WTC11 (cell line): ENCODE measurements around the gene KRT8. TPM values are rescaled to one million over a fixed set of nuclear protein-coding genes. Genes with fewer than 3 reads are reported as not detected.
A peak's percentile ranks its signal among the peaks of the same experiment; 100 is the strongest.

Source experiments
- ATAC-seq: fragments of 200-7000 bp; cut with Tn5 transposase; 2 replicates; pipeline ENCODE4 v1.10.0; 2021; ENCODE audit warnings: mild to moderate bottlenecking, moderate library complexity
- CTCF ChIA-PET: fragments of 300-600 bp; sonication (Branson Sonifier 250); formaldehyde crosslinking; loops from one replicate; lab custom pipeline; 2021; ENCODE audit warnings: antibody characterized with exemption; lab: Charles Lee
- POLR2A ChIA-PET: fragments of 350-600 bp; sonication (Branson Sonifier 250); formaldehyde crosslinking; loops from one replicate; lab custom pipeline; 2021; ENCODE audit warnings: antibody characterized with exemption; lab: Charles Lee
- DNase-seq: peaks from one replicate; pipeline ENCODE4 v3.0.0; 2021; ENCODE audit warnings: low spot score
- H3K27ac Mint-ChIP-seq: 2 replicates; pipeline ENCODE4 v1.8.0; 2021; ENCODE audit warnings: mixed read lengths
- H3K27me3 Mint-ChIP-seq: 2 replicates; pipeline ENCODE4 v1.8.0; 2021; ENCODE audit warnings: low read depth, mild to moderate bottlenecking, moderate library complexity, mixed read lengths
- H3K36me3 Mint-ChIP-seq: 2 replicates; pipeline ENCODE4 v1.8.0; 2021; ENCODE audit warnings: mixed read lengths
- H3K4me1 Mint-ChIP-seq: 2 replicates; pipeline ENCODE4 v1.8.0; 2022; ENCODE audit warnings: mixed read lengths
- H3K4me3 Mint-ChIP-seq: 2 replicates; pipeline ENCODE4 v1.8.0; 2021; ENCODE audit warnings: mild to moderate bottlenecking, moderate library complexity, mixed read lengths
- H3K9me3 Mint-ChIP-seq: 2 replicates; pipeline ENCODE4 v1.8.0; 2021; ENCODE audit warnings: mixed read lengths
- EMX1 ChIP-seq: fragments of 250-450 bp; sonication (Bioruptor Pico); IDR thresholded peaks from 2 replicates; pipeline ENCODE4 v1.8.0; 2021; ENCODE audit warnings: mild to moderate bottlenecking
- MXD4 ChIP-seq: fragments of 250-450 bp; sonication (Bioruptor Pico); IDR thresholded peaks from 2 replicates; pipeline ENCODE4 v1.8.0; 2021; ENCODE audit warnings: mild to moderate bottlenecking, moderate library complexity, borderline replicate concordance
- NFE2L1 ChIP-seq: sonication (generic); formaldehyde crosslinking; IDR thresholded peaks from 2 replicates; pipeline ENCODE4 v1.8.1; 2023; ENCODE audit warnings: missing genetic modification reagents
- NFYB ChIP-seq: sonication (generic); formaldehyde crosslinking; conservative IDR thresholded peaks from 2 replicates; pipeline ENCODE4 v1.8.0; 2022; ENCODE audit warnings: low read depth, missing genetic modification reagents
- SMAD3 ChIP-seq: sonication (generic); formaldehyde crosslinking; IDR thresholded peaks from 2 replicates; pipeline ENCODE4 v1.8.0; 2022; ENCODE audit warnings: missing genetic modification reagents, mild to moderate bottlenecking, borderline replicate concordance
- SP1 ChIP-seq: sonication (generic); formaldehyde crosslinking; conservative IDR thresholded peaks from 2 replicates; pipeline ENCODE4 v1.8.1; 2022; ENCODE audit warnings: missing genetic modification reagents
- TCF7 ChIP-seq: sonication (generic); formaldehyde crosslinking; IDR thresholded peaks from 2 replicates; pipeline ENCODE4 v1.8.0; 2022; ENCODE audit warnings: mild to moderate bottlenecking, low read depth, missing genetic modification reagents, moderate library complexity
- TEAD4 ChIP-seq: sonication (generic); formaldehyde crosslinking; IDR thresholded peaks from 2 replicates; pipeline ENCODE4 v1.8.0; 2022; ENCODE audit warnings: mild to moderate bottlenecking, missing genetic modification reagents
- ZBTB21 ChIP-seq: sonication (generic); formaldehyde crosslinking; IDR thresholded peaks from 2 replicates; pipeline ENCODE4 v1.8.1; 2023; ENCODE audit warnings: mild to moderate bottlenecking, missing genetic modification reagents, borderline replicate concordance
- ZNF121 ChIP-seq: sonication (generic); formaldehyde crosslinking; IDR thresholded peaks from 2 replicates; pipeline ENCODE4 v1.8.0; 2023; ENCODE audit warnings: missing genetic modification reagents
- ZNF219 ChIP-seq: sonication (generic); formaldehyde crosslinking; IDR thresholded peaks from 2 replicates; pipeline ENCODE4 v1.8.0; 2023; ENCODE audit warnings: missing genetic modification reagents, mild to moderate bottlenecking, borderline replicate concordance
- ZNF396 ChIP-seq: fragments of 250-450 bp; sonication (Bioruptor Pico); IDR thresholded peaks from 2 replicates; pipeline ENCODE4 v1.8.0; 2021; ENCODE audit warnings: mild to moderate bottlenecking, moderate library complexity, borderline replicate concordance
- total RNA-seq: library from RNA; stranded (reverse); gene quantifications from 3 replicates; pipeline ENCODE4 v1.2.3, GENCODE V29; 2021
- TF ChIP-seq, protein P1 (sequence below): fragments of 250-450 bp; sonication (Bioruptor Pico); IDR thresholded peaks from 2 replicates; pipeline ENCODE4 v1.9.0; 2021; ENCODE audit warnings: mild to moderate bottlenecking
- TF ChIP-seq, protein P2 (sequence below): sonication (generic); formaldehyde crosslinking; IDR thresholded peaks from 2 replicates; pipeline ENCODE4 v1.8.1; 2023; ENCODE audit warnings: mild to moderate bottlenecking, missing genetic modification reagents
- TF ChIP-seq, protein P3 (sequence below): sonication (generic); formaldehyde crosslinking; IDR thresholded peaks from 2 replicates; pipeline ENCODE4 v1.8.0; 2022; ENCODE audit warnings: mild to moderate bottlenecking, missing genetic modification reagents
- TF ChIP-seq, protein P4 (sequence below): sonication (generic); formaldehyde crosslinking; conservative IDR thresholded peaks from 2 replicates; pipeline ENCODE4 v1.8.1; 2022; ENCODE audit warnings: mild to moderate bottlenecking, missing genetic modification reagents
- TF ChIP-seq, protein P5 (sequence below): sonication (generic); formaldehyde crosslinking; conservative IDR thresholded peaks from 2 replicates; pipeline ENCODE4 v1.8.1; 2023; ENCODE audit warnings: mild to moderate bottlenecking, low read depth, missing genetic modification reagents, moderate library complexity
- TF ChIP-seq, protein P6 (sequence below): sonication (generic); formaldehyde crosslinking; IDR thresholded peaks from 2 replicates; pipeline ENCODE4 v1.8.1; 2022; ENCODE audit warnings: mild to moderate bottlenecking, moderate library complexity, missing genetic modification reagents
- TF ChIP-seq, protein P7 (sequence below): fragments of 250-450 bp; sonication (Bioruptor Pico); IDR thresholded peaks from 2 replicates; pipeline ENCODE4 v1.8.0; 2021; ENCODE audit warnings: mild to moderate bottlenecking

KRT8 gene
- total RNA-seq, 1 experiment from 2014 or later, result 477 TPM

DNA sequence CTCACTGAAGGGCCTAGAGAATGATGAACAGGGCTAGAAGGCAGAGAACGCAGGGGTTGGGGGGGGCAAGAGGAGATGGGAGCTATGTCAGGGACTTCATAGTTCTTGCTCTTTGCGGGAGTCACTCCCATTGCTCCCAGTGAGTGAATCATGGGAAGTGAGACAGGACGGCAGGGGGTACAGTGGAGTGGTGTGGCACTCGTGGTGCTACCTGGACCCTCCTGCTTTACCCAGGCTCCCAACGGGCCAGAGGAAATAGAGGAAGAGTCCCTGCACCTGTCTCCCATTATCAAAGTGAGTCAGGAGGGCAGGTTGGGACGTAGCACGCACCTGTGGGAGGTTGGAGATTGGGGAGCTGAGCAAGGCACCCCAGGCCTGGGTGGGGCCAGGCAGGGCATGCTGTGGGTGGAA, 1.3 kb upstream of the KRT8 start (continued):
- TF ChIP-seq, protein P1, sequence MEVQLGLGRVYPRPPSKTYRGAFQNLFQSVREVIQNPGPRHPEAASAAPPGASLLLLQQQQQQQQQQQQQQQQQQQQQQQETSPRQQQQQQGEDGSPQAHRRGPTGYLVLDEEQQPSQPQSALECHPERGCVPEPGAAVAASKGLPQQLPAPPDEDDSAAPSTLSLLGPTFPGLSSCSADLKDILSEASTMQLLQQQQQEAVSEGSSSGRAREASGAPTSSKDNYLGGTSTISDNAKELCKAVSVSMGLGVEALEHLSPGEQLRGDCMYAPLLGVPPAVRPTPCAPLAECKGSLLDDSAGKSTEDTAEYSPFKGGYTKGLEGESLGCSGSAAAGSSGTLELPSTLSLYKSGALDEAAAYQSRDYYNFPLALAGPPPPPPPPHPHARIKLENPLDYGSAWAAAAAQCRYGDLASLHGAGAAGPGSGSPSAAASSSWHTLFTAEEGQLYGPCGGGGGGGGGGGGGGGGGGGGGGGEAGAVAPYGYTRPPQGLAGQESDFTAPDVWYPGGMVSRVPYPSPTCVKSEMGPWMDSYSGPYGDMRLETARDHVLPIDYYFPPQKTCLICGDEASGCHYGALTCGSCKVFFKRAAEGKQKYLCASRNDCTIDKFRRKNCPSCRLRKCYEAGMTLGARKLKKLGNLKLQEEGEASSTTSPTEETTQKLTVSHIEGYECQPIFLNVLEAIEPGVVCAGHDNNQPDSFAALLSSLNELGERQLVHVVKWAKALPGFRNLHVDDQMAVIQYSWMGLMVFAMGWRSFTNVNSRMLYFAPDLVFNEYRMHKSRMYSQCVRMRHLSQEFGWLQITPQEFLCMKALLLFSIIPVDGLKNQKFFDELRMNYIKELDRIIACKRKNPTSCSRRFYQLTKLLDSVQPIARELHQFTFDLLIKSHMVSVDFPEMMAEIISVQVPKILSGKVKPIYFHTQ, result no peak
- no peak for TF ChIP-seq SP1 (CRISPR knock-in tag)
- TF ChIP-seq ZNF121, result no peak
- TF ChIP-seq, protein P2, sequence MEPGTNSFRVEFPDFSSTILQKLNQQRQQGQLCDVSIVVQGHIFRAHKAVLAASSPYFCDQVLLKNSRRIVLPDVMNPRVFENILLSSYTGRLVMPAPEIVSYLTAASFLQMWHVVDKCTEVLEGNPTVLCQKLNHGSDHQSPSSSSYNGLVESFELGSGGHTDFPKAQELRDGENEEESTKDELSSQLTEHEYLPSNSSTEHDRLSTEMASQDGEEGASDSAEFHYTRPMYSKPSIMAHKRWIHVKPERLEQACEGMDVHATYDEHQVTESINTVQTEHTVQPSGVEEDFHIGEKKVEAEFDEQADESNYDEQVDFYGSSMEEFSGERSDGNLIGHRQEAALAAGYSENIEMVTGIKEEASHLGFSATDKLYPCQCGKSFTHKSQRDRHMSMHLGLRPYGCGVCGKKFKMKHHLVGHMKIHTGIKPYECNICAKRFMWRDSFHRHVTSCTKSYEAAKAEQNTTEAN (CRISPR knock-in tag), result no peak
- TF ChIP-seq, all 79 proteins: peak for 0

DNA sequence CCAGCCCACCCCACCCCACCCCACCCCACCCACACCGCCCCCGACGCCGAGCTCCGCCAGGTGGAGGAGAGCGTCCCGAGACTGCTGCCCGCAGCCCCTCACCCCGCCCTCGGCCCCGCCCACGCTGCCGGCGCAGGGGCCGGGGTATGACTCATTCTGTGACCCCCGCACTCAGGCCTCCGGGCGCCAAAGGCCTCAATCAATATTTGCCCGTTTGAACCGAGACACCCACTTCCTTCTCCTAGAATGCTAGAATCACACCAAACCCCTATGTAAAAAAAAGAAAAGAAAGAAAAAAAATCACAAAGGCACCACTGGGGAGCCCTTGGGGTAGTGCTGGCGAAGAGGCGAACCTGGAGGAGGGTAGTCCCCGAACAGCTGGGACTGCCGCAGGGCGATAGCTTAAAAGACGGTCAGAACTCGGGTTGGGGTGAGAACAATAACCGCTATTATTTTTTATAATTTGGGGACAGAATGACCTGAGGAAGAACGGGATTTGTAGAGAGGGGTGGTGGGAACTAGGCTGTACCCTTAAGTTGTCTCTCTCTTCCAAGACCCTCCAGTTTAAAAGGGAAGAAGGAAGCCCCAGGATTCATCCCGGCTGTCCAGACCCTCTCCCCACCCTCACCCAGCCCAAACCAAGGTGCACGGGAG, 894 bp downstream of the KRT8 start:
- peak overlapping the region; percentile 93 for H3K27ac Mint-ChIP-seq
- H3K27me3 Mint-ChIP-seq, result no peaks in the 10 kb centered on the region
- ChIA-PET POLR2A (interaction anchor here (1.0 to 4.6 kb wide), 12 partner anchors 14 to 102 kb away, joined by 3 to 44 read pairs (median 4); partner anchors contain the start of genes EIF4B and KRT18), CTCF (interaction anchor here (0.6 to 6.2 kb wide), 17 partner anchors 9 to 576 kb away, joined by 3 to 75 read pairs (median 5); partner anchors contain the start of gene KRT18)
- ATAC-seq (peak; percentile 33), DNase-seq (peak; percentile 67)
- peaks cover 39% of the 10 kb centered on the region for H3K36me3 Mint-ChIP-seq
- H3K9me3 Mint-ChIP-seq, result no peaks in the 10 kb centered on the region
- H3K4me3 Mint-ChIP-seq, result peak overlapping the region; percentile 92
- H3K4me1 Mint-ChIP-seq, result peaks cover 49% of the 10 kb centered on the region
- TF ChIP-seq ZNF219 (CRISPR knock-in tag) (no peak), NFE2L1 (CRISPR knock-in tag) (no peak), EMX1 (CRISPR knock-in tag) (no peak)

DNA sequence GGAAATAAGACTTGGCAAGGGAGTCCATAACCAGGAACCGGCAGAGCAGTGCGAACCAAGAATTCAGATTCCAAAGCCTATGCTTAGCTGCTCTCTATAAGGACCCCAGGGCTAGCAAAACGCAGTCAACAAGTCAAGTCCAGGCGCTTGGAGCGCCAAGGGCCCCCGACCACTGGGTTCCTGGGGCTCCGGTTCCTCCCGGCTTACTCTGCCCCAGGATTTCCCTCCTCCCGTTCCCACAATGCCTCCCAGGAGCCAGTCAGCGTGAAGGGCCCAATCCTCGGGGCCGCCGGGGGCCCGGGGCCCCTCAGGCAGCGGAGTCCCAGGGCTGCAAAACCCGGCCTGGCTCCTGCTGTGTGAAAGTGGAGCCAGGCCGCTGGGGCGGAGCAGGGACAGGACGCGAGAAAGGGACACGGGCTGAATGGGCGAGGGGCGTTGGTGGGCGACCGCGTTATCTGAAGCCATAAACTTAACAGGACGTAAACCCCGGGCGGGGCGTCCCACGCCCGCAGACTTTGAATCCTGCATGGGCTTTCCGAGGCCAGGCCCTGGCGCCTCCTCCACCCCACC, 1.5 kb downstream of the KRT8 start:
- peaks cover 43% of the 10 kb centered on the region for H3K4me1 Mint-ChIP-seq
- peak; percentile 90 for DNase-seq
- ChIA-PET CTCF (interaction anchor here (0.6 to 6.2 kb wide), 13 partner anchors 11 to 576 kb away, joined by 3 to 75 read pairs (median 5); no protein-coding TSS in a partner anchor), POLR2A (interaction anchor here (1.0 to 4.6 kb wide), 6 partner anchors 18 to 62 kb away, joined by 4 to 44 read pairs (median 11); partner anchors contain the start of gene KRT18)
- H3K27me3 Mint-ChIP-seq, result no peaks in the 10 kb centered on the region
- peaks cover 42% of the 10 kb centered on the region for H3K36me3 Mint-ChIP-seq
- no peaks in the 10 kb centered on the region for H3K9me3 Mint-ChIP-seq
- peak overlapping the region; percentile 92 for H3K4me3 Mint-ChIP-seq
- H3K27ac Mint-ChIP-seq, result 0 out of 2 replicates have a peak overlapping the region, but pooled peaks have one; percentile 32
- ATAC-seq, result peak; percentile 56
- TF ChIP-seq ZBTB21 (CRISPR knock-in tag) (no peak), MXD4 (no peak), TCF7 (CRISPR knock-in tag) (no peak), SMAD3 (CRISPR knock-in tag) (no peak), ZNF396 (CRISPR knock-in tag) (no peak), TEAD4 (no peak), NFYB (CRISPR knock-in tag) (peak; percentile 57; the same call in 1 of the 2 replicates)
- TF ChIP-seq, protein P3, sequence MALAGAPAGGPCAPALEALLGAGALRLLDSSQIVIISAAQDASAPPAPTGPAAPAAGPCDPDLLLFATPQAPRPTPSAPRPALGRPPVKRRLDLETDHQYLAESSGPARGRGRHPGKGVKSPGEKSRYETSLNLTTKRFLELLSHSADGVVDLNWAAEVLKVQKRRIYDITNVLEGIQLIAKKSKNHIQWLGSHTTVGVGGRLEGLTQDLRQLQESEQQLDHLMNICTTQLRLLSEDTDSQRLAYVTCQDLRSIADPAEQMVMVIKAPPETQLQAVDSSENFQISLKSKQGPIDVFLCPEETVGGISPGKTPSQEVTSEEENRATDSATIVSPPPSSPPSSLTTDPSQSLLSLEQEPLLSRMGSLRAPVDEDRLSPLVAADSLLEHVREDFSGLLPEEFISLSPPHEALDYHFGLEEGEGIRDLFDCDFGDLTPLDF (CRISPR knock-in tag), result 0 out of 2 replicates have a peak, but pooled peaks have one; percentile 34
- TF ChIP-seq, protein P4, sequence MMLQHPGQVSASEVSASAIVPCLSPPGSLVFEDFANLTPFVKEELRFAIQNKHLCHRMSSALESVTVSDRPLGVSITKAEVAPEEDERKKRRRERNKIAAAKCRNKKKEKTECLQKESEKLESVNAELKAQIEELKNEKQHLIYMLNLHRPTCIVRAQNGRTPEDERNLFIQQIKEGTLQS (CRISPR knock-in tag), result no peak
- TF ChIP-seq, protein P5, sequence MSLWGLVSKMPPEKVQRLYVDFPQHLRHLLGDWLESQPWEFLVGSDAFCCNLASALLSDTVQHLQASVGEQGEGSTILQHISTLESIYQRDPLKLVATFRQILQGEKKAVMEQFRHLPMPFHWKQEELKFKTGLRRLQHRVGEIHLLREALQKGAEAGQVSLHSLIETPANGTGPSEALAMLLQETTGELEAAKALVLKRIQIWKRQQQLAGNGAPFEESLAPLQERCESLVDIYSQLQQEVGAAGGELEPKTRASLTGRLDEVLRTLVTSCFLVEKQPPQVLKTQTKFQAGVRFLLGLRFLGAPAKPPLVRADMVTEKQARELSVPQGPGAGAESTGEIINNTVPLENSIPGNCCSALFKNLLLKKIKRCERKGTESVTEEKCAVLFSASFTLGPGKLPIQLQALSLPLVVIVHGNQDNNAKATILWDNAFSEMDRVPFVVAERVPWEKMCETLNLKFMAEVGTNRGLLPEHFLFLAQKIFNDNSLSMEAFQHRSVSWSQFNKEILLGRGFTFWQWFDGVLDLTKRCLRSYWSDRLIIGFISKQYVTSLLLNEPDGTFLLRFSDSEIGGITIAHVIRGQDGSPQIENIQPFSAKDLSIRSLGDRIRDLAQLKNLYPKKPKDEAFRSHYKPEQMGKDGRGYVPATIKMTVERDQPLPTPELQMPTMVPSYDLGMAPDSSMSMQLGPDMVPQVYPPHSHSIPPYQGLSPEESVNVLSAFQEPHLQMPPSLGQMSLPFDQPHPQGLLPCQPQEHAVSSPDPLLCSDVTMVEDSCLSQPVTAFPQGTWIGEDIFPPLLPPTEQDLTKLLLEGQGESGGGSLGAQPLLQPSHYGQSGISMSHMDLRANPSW (CRISPR knock-in tag), result no peak
- TF ChIP-seq, protein P6, sequence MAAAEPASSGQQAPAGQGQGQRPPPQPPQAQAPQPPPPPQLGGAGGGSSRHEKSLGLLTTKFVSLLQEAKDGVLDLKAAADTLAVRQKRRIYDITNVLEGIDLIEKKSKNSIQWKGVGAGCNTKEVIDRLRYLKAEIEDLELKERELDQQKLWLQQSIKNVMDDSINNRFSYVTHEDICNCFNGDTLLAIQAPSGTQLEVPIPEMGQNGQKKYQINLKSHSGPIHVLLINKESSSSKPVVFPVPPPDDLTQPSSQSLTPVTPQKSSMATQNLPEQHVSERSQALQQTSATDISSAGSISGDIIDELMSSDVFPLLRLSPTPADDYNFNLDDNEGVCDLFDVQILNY (CRISPR knock-in tag), result no peak
- TF ChIP-seq, protein P7, sequence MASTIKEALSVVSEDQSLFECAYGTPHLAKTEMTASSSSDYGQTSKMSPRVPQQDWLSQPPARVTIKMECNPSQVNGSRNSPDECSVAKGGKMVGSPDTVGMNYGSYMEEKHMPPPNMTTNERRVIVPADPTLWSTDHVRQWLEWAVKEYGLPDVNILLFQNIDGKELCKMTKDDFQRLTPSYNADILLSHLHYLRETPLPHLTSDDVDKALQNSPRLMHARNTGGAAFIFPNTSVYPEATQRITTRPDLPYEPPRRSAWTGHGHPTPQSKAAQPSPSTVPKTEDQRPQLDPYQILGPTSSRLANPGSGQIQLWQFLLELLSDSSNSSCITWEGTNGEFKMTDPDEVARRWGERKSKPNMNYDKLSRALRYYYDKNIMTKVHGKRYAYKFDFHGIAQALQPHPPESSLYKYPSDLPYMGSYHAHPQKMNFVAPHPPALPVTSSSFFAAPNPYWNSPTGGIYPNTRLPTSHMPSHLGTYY (CRISPR knock-in tag), result no peak
